ENCODE measurements around the gene ANKRD35.
"Not testable (repeated sequence)": the region's sequence is repeated elsewhere in the genome, so short reads cannot be mapped to it uniquely, and the experiment has no call there.

ANKRD35 gene, protein sequence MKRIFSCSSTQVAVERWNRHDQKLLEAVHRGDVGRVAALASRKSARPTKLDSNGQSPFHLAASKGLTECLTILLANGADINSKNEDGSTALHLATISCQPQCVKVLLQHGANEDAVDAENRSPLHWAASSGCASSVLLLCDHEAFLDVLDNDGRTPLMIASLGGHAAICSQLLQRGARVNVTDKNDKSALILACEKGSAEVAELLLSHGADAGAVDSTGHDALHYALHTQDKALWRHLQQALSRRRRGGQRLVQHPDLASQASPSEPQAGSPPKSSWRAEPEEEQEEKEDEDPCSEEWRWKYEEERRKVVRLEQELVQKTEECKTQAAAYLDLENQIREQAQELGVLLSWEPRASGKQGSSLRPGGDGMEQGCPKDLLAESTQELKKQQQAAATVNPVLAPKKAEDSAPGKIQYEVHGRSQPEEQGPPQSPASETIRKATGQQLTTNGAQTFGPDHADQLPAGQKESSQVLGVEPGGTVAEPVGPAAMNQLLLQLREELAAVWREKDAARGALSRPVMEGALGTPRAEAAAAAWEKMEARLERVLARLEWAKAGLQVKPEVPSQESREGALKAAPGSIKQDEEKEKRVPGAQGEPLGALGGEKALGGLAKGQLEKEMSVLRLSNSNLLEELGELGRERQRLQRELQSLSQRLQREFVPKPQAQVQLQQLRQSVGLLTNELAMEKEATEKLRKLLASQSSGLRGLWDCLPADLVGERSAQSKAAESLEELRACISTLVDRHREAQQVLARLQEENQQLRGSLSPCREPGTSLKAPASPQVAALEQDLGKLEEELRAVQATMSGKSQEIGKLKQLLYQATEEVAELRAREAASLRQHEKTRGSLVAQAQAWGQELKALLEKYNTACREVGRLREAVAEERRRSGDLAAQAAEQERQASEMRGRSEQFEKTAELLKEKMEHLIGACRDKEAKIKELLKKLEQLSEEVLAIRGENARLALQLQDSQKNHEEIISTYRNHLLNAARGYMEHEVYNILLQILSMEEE

DNA sequence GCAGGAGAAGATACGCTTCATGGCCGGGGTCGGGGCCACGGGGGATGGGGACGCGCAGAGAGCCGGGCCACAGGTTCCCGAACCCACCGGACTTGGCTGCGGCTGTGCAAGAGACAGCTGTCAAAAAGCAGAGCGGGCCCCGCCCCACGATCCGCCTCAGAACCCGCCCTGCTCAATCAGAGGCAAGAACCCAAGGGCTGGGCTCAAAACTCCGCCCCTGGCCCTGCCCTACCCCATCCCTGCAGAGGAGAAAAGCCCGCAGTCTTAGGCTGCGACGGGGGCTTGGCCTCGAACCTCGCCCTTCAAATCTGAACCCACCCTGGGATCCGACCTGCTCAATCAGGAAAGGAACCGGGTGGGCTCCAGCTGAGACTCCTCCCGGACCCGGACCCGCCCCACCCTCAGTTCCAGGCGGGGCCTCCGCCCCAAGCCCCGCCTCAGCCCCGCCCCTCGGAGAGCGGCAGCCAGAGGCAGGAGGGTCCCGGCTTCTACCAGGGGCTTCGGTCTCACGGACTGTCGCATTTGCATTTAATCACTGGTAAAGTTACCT lies at the start of gene ANKRD35:
Gene ANKRD35, minus strand, starts transcription at position 129 of the 550 bp plus-strand sequence. Its CDS starts 108 bp downstream, at position 21.
- FAIRE-seq (no peak), DNase-seq (ENCODE audit: insufficient read length, low spot score) (peak; percentile 96)
- TF ChIP-seq POLR2A (IDR thresholded peaks at IDR 0.05; ENCODE audit: low read depth, low read length) = no peak

DNA sequence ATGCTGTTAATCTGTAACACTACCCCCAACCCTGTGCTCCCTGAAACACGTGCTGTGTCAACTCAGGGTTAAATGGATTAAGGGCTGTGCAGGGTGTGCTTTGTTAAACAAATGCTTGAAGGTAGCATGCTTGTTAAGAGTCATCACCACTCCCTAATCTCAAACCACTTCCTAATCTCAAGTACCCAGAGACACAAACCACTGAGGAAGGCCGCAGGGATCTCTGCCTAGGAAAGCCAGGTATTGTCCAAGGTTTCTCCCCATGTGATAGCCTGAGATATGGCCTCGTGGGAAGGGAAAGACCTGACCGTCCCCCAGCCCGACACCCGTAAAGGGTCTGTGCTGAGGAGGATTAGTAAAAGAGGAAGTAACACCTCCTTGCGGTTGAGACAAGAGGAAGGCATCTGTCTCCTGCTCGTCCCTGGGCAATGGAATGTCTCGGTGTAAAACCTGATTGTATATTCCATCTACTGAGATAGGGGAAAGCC lies 46.9 kb upstream of the ANKRD35 start:
- FAIRE-seq = not testable (repeated sequence)

DNA sequence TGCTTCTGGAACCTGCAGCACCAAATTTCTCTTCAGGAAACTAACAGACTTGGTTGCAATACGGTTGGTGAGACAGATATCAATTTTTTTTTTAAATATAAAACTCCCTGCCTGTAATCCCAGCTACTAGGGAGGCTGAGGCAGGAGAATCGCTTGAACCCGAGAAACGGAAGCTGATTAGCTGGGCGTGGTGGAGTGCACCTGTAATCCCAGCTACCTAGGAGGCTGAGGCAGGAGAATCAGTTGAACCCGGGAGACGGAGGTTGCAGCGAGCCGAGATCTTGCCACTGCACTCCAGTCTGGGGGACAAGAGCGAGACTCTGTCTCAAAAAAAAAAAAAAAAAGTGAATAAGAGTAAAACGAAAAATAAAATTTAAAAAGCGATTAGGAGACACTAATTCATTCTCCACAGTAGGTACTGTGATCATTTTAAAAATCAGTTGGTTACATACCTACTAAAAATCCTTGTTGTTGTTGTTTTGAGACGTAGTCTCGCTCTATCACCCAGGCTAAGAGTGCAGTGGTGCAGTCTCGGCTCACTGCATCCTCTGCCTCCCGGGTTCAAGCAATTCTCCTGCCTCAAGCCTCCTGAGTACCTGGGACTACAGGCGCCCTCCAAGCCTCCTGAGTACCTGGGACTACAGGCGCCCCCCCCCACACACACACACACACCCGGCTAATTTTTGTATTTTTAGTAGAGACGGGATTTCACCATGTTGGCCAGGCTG lies 42.4 kb upstream of the ANKRD35 start:
- DNase-seq (ENCODE audit: insufficient read length, low spot score) (no peak), FAIRE-seq (no peak)
- TF ChIP-seq POLR2A (IDR thresholded peaks at IDR 0.05; ENCODE audit: low read depth, low read length) = no peak

More for the DNA sequence above, 46.9 kb upstream of the ANKRD35 start:
- DNase-seq (ENCODE audit: insufficient read length, low spot score) = not testable (repeated sequence)

DNA sequence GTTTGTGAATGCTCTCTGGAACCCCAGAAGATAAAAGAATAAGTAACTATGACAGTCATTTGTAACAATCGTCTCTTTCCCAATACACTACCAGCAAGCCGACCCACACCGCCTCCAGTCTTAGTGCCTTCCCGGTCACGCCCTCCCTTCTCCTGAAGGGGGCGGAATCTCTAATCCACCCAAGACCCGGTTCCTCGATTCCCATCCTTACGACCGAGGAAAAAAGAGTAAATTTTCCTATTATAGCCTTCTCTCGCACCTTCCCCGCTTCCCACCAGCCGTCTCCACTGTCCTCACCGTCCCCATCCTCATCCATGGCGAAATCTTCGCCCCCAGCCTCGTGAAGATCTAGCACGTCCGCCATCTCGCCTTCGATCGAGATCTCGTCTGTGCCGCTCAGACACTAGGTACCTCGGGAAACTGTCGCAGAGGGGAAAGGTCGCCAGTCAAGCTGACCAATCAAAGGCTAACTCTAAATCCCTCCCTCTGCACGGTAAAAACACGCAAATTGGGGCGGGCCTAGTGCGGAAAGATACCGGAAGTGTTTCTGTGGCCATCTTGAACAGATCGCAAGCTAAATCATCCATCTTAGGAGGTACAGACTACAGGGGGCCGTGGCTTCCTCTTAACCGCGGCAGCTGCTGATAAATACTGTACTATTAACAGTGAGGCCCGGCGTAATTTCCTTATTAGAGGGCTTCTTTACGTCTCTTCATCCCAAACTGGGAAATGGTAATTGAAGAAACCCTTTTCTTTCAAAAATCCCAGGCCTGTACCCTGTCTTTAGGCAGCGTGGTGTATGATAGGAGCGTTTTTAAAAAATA lies 41.6 kb upstream of the ANKRD35 start, which contains the start of gene RBM8A:
Gene RBM8A, minus strand, starts transcription at position 422 of the 824 bp plus-strand sequence. Its CDS starts 58 bp downstream, at position 364.
- FAIRE-seq = peak; percentile 89
- TF ChIP-seq POLR2A (IDR thresholded peaks at IDR 0.05; ENCODE audit: low read depth, low read length) = peak; percentile 88
- peak; percentile 64 for DNase-seq (ENCODE audit: insufficient read length, low spot score)

DNA sequence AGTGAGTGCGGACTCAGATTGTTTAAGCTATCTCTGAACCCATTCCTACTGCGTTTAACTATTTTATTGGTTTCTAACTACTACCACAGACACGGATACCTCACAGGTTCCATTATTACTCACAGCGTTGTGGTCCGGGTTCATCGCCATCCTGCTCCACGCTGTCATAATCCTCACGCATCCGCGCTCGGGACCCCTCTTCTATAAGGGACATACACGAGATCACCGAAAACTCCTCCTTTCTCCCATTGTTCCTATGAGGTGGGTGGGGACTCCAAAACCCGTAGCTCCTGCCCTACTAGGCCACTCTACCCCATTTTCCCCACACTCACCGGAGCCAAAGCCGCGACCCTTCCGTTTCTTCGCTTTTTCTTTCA lies 41.0 kb upstream of the ANKRD35 start:
- FAIRE-seq (no peak), DNase-seq (ENCODE audit: insufficient read length, low spot score) (no peak)
- TF ChIP-seq POLR2A (IDR thresholded peaks at IDR 0.05; ENCODE audit: low read depth, low read length) = no peak

DNA sequence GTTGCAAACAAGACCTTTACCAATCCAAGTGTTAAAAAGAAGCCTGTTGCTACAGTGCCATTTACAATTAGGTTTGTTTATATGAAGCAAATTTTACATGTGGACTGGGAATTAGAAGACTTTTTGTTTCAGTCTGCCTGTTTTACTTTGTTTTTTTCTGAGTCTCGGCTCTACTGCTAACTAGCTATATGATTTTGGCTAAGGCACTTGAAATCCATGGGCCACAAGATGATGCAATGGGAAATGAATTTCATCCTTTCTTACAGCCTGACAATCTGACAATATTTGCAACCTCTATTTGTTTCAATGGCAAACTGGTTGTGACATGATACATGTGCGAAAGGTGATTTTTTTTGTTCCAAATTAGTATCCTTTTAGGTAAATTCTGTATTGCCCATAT lies 36.6 kb upstream of the ANKRD35 start:
- no peak for TF ChIP-seq POLR2A (IDR thresholded peaks at IDR 0.05; ENCODE audit: low read depth, low read length)
- FAIRE-seq = no peak

DNA sequence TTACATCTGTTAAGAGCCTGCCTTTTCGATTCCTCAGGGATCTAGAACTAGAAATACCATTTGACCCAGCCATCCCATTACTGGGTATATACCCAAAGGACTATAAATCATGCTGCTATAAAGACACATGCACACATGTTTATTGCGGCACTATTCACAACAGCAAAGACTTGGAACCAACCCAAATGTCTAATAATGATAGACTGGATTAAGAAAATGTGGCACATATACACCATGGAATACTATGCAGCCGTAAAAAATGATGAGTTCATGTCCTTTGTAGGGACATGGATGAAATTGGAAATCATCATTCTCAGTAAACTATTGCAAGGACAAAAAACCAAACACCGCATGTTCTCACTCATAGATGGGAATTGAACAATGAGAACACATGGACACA lies 34.6 kb upstream of the ANKRD35 start:
- not testable (repeated sequence) for DNase-seq (ENCODE audit: insufficient read length, low spot score); FAIRE-seq

More for the DNA sequence above, 36.6 kb upstream of the ANKRD35 start:
- no peak for DNase-seq (ENCODE audit: insufficient read length, low spot score)

DNA sequence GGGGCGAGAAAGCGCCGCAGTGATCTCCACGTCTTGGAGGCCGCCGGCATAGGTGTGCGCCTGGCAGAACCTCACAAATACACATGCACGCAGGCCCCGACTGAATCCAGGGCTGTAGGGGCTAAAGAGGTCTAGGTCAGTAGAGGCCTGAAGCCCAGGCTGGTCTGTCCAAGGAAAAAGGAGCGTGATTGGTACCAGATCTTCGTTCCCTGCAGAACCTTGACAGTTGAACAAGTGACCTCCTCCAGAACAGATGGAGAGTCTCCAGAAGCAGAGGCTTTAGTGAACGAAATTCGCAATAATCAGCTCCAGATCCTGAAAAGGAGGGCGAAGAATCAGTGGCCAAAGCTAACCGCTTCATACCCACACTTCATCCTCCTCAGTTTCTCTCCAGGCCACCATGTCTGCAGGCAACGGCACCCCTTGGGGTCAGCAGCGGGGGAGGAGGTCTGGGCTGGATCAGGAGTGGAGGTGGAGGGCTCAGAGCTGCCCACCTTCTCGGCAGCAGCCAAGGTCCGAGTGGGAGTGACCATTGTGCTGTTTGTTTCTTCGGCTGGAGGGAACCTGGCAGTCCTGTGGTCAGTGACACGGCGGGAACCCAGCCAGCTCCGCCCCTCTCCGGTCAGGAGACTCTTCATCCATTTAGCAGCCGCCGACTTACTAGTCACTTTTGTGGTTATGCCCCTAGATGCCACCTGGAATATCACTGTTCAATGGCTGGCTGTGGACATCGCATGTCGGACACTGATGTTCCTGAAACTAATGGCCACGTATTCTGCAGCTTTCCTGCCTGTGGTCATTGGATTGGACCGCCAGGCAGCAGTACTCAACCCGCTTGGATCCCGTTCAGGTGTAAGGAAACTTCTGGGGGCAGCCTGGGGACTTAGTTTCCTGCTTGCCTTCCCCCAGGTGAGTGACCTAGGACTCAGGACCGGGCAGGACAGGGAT lies 33.6 kb upstream of the ANKRD35 start:
- FAIRE-seq = no peak
- no peak; the same call in 1 of the 2 replicates for TF ChIP-seq POLR2A (IDR thresholded peaks at IDR 0.05; ENCODE audit: low read depth, low read length)
- DNase-seq (ENCODE audit: insufficient read length, low spot score) = peak; percentile 64

DNA sequence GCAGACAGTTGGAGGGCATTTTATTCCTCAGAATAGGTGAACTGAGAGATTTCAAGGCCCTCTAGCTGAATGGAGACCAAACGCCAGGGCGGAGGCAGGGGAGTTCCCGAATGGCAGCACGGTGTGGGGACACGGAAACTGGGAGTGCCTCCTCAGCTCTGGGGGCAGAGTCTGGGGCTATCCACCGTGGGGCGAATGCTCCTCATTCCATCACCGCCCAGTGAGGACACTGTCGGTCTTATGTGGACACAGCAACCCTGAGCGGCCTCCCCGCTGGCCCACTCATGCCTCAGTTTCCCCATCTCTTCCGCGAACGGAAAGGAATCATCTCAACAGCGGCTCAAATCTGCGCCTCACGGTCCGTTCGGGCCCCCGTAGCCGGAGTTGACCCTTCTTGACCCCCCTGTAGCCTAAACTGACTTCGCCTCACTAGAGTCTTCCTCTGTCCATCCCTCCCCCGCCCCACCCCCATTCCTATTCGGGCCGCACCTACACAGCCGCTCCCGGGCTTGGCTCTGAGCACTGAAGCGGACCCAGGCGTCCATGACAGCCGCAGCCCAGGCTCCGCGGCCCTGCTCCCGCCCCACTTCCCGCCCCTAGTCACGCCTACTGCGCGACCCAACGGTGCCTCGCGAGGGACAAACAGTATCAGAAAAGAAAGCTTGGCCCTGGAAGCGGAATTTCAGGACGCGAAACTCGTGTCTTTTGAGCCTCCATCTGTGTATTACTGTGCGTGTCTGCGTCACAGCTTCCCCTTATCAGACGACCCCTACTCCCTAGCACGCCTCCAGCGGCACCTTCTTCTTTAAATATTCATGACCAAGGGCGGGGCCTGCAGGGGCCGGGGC lies 32.7 kb upstream of the ANKRD35 start, which contains the start of gene PEX11B:
Gene PEX11B, minus strand, starts transcription at position 574 of the 848 bp plus-strand sequence. Its CDS starts 29 bp downstream, at position 545.
- no peak for FAIRE-seq
- TF ChIP-seq POLR2A (IDR thresholded peaks at IDR 0.05; ENCODE audit: low read depth, low read length) = peak; percentile 72

DNA sequence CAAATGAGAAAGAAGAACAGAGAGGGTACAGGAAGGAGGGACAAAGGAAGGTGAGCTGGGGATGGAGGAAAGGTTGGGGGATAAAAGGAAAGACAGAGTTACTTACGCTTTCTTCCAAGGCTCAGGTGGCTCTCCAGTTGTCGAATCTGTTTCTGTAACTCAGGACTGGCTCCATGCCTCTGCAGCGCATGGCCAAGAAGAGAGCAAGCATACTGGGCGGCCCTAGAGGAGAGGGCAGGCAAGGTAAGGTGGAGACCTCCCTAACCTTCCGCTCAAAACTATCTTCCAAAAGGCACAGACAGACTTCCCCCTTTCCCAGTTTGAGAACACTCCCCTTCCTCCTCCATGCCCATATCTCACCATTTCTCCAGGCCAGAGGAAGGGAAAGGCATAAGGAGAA lies 31.9 kb upstream of the ANKRD35 start:
- DNase-seq (ENCODE audit: insufficient read length, low spot score) (no peak), FAIRE-seq (no peak)
- no peak for TF ChIP-seq POLR2A (IDR thresholded peaks at IDR 0.05; ENCODE audit: low read depth, low read length)

More for the DNA sequence above, 32.7 kb upstream of the ANKRD35 start, which contains the start of gene PEX11B:
- DNase-seq (ENCODE audit: insufficient read length, low spot score) = peak; percentile 57
